ENCODE results near the gene C1QTNF2.

The C1QTNF2 gene

DNA sequence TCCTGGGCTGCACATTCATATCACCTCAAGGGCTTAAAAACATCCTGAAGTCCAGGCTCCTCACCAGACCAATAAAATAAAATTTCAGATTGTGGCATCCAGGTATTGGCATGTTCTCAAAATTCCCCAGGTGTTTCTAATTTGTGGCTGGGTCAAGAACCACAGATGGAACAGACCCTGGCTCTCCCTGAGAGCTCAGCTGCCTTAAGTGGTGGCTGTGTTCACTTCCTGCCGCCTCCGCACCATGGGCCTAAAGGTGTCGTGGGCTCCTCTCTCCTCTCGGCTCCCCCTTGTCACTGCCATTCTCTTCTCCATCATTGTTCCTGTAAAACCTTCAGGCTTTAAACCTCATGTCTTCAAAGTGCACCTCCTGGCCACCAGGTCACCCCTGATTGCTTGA is 40.2 kb downstream of the C1QTNF2 start:
- DNase-seq (ENCODE audit: low read depth) = no peak

DNA sequence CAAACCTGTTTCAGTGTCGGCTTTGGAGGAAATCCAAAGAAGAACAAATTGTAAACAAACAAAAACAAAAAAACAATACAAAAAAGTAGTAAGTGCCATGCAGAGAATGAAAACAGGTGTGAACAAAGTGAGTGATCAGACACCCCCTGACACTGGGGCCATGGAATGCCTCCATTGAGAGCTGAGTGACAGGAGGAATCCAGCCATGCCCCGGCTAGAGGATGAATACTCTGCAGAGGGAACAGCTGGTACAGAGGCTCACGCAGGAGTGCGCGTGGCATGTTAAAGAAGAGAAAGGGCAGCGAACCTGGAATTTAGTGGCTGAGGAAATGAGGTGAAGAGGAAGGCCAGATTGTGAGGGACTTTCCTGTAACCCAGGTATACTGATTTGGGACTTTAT is 42.6 kb downstream of the C1QTNF2 start:
- DNase-seq (ENCODE audit: low read depth) = no peak
- H3K4me3 ChIP-seq (ENCODE audit: low read length) = no peak overlapping the region
- TF ChIP-seq CTCF (IDR thresholded peaks at IDR 0.05; ENCODE audit: insufficient read depth, low read depth, low read length, missing control alignments) = no peak

More for the DNA sequence above, 40.2 kb downstream of the C1QTNF2 start:
- TF ChIP-seq CTCF (IDR thresholded peaks at IDR 0.05; ENCODE audit: insufficient read depth, low read depth, low read length, missing control alignments) = no peak
- H3K4me3 ChIP-seq (ENCODE audit: low read length) = no peak overlapping the region

- no peak for DNase-seq (ENCODE audit: low read depth)
- TF ChIP-seq CTCF (IDR thresholded peaks at IDR 0.05; ENCODE audit: insufficient read depth, low read depth, low read length, missing control alignments) = no peak
These were observed 43.4 kb downstream of the C1QTNF2 start for GRCh38 chr5:160326981-160327380.

DNA sequence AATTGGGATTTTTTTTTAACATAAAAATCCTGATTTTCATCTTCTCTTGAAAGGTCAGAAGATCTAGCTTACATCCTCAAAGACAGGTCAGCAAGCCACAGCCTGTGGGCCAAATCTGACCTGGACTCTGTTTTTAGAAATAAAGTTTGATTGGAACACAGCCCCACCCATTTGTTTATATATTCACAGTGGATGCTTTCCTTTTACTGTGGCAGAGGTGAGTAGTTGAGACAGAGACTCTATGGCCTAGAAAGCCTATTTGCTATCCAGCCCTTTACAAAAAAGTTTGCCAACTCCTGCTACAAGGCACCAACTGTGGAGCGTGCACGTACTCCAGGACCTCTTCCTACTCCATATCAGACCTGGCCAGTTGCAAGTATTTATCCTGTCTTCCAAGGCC is 44.7 kb downstream of the C1QTNF2 start:
- no peak for TF ChIP-seq CTCF (IDR thresholded peaks at IDR 0.05; ENCODE audit: insufficient read depth, low read depth, low read length, missing control alignments)
- DNase-seq (ENCODE audit: low read depth) = no peak
- no peak overlapping the region for H3K4me3 ChIP-seq (ENCODE audit: low read length)

More at GRCh38 chr5:160326981-160327380, 43.4 kb downstream of the C1QTNF2 start:
- H3K4me3 ChIP-seq (ENCODE audit: low read length) = no peak overlapping the region

DNA sequence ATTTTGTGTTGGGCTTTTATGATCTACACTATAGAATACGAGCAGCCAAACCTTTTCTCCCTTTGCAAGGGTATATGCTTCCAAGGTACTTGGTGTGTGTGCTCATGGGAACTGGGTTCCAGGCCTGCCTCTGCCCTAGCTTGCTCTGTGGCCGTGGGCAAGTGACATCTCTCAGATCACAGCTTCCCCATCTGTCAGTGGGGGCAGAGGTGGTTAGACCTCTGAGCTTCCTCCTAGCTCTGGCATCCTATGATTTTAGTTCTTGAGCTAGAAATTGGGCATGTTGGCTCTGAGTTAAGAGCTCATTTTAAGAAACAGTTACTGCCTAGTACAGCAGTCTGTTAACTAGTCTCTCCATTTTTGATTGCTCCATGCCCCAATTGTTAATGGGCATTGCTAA is 45.5 kb downstream of the C1QTNF2 start:
- no peak overlapping the region for H3K4me3 ChIP-seq (ENCODE audit: low read length)
- no peak for DNase-seq (ENCODE audit: low read depth)
- TF ChIP-seq CTCF (IDR thresholded peaks at IDR 0.05; ENCODE audit: insufficient read depth, low read depth, low read length, missing control alignments) = no peak

DNA sequence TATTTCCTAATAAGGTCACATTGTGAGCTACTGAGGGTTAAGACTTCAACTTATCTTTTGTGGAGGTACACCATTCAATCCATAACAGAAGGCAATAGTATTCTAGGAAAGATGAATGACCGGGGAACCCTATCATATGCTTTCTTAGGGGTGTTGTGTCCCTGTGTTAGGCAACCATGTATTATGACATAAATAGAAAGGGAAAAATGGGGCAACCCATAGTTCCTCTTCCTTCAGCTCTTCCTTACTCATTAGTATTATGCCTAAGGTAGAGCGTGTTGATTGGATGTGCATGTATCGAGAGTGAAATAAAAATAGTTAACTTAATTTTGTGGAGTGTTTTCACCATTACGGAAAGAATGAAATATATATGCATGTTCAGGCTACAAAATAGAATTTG is 52.0 kb downstream of the C1QTNF2 start:
- TF ChIP-seq CTCF (IDR thresholded peaks at IDR 0.05; ENCODE audit: insufficient read depth, low read depth, low read length, missing control alignments) = no peak
- DNase-seq (ENCODE audit: low read depth) = no peak
- H3K4me3 ChIP-seq (ENCODE audit: low read length) = no peak overlapping the region

DNA sequence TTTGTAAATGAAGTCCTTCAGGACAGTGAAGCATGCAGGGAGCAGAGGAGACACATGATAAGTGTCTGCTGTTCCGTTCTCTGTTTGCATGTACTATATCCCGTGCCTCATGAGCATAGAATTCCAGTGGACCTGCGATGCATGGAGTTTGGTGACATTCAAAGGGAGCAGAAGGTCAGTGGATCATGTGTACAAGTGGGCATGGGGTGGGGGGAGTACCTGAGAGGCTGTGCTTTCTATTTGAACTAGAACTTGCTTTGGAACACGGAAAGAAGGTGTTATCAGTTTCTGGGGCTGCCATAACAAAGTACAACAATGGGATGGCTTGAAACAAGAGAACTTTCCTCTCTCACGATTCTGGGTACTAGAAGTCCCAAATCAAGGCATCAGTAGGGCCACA is 53.0 kb downstream of the C1QTNF2 start:
- TF ChIP-seq CTCF (IDR thresholded peaks at IDR 0.05; ENCODE audit: insufficient read depth, low read depth, low read length, missing control alignments) = no peak
- H3K4me3 ChIP-seq (ENCODE audit: low read length) = no peak overlapping the region
- no peak for DNase-seq (ENCODE audit: low read depth)
